Stimulated activated CD4-positive, alpha-beta T cell treated with anti-CD3 and anti-CD28 coated beads, TNF-alpha, amount 100 ng/mL, for 24 hours (primary cell): ENCODE results near the gene THUMPD2.

Experiments used
- DNase-seq, 3 experiments: peaks; one replicate each; pipeline ENCODE4 v3.0.0-alpha.2; 2020; ENCODE audit warnings: low read depth in 3 of 3

THUMPD2 gene

GRCh38 chr2:39717067-39717466, 62.0 kb downstream of the THUMPD2 start:
- no peak for DNase-seq

GRCh38 chr2:39715822-39716221, 63.2 kb downstream of the THUMPD2 start:
- no peak for DNase-seq

- no peak for DNase-seq
Observed at GRCh38 chr2:39715095-39715494, 64.0 kb downstream of the THUMPD2 start.

GRCh38 chr2:39712953-39713352, 66.1 kb downstream of the THUMPD2 start:
- no peak for DNase-seq

GRCh38 chr2:39710807-39711206, 68.3 kb downstream of the THUMPD2 start:
- no peak for DNase-seq

GRCh38 chr2:39708003-39708402, 71.1 kb downstream of the THUMPD2 start:
- DNase-seq, result no peak

GRCh38 chr2:39706945-39707344, 72.1 kb downstream of the THUMPD2 start:
- DNase-seq, result no peak

GRCh38 chr2:39706312-39706711, 72.7 kb downstream of the THUMPD2 start:
- no peak for DNase-seq

- DNase-seq, result no peak
Observed at GRCh38 chr2:39705638-39706037, 73.4 kb downstream of the THUMPD2 start.

GRCh38 chr2:39704540-39704939, 74.5 kb downstream of the THUMPD2 start:
- no peak for DNase-seq

- DNase-seq, result no peak
Observed at GRCh38 chr2:39703181-39703872, 75.7 kb downstream of the THUMPD2 start.

- DNase-seq, result no peak
Observed at GRCh38 chr2:39701137-39701536, 77.9 kb downstream of the THUMPD2 start.

GRCh38 chr2:39697454-39697853, 81.6 kb downstream of the THUMPD2 start:
- no peak for DNase-seq

- no peak for DNase-seq
Observed at GRCh38 chr2:39696838-39697237, 82.2 kb downstream of the THUMPD2 start.

- no peak for DNase-seq
Observed at GRCh38 chr2:39696101-39696553, 82.9 kb downstream of the THUMPD2 start.

GRCh38 chr2:39693245-39693644, 85.8 kb downstream of the THUMPD2 start:
- DNase-seq, result no peak

- no peak for DNase-seq
Observed at GRCh38 chr2:39689876-39690275, 89.2 kb downstream of the THUMPD2 start.

GRCh38 chr2:39689272-39689841, 89.7 kb downstream of the THUMPD2 start:
- no peak for DNase-seq

GRCh38 chr2:39688181-39688580, 90.9 kb downstream of the THUMPD2 start:
- DNase-seq, result no peak

- DNase-seq, result no peak
Observed at GRCh38 chr2:39686456-39686855, 92.6 kb downstream of the THUMPD2 start.
